DND-41 (cell line): ENCODE results near the gene CLTB.
A peak's percentile ranks its signal among the peaks of the same experiment; 100 is the strongest.

Experiments used
- ATAC-seq: fragments of 200-7000 bp; cut with Tn5 transposase; 3 replicates; pipeline ENCODE4 v1.9.1; 2021; ENCODE audit warnings: low read depth; ENCODE audit not compliant: insufficient read depth
- DNase-seq: peaks from one replicate; pipeline ENCODE4 v3.0.0-alpha.2; 2020
- H2AFZ ChIP-seq: 2 replicates; pipeline ENCODE4 v1.6.0; 2012; ENCODE audit warnings: low read depth, low read length
- H3K27ac ChIP-seq: 2 replicates; pipeline ENCODE4 v1.5.1; 2012; ENCODE audit warnings: low read length, inconsistent platforms
- H3K27me3 ChIP-seq: fragments of 200-600 bp; sonication (generic); 2 replicates; pipeline ENCODE4 v1.6.0; 2012; ENCODE audit warnings: low read length, mild to moderate bottlenecking, inconsistent platforms; ENCODE audit not compliant: insufficient read depth, poor library complexity
- H3K36me3 ChIP-seq: 2 replicates; pipeline ENCODE4 v1.5.1; 2012; ENCODE audit warnings: low read length, inconsistent platforms; ENCODE audit not compliant: insufficient read depth
- H3K4me1 ChIP-seq: 2 replicates; pipeline ENCODE4 v1.5.1; 2012; ENCODE audit warnings: mild to moderate bottlenecking, low read length; ENCODE audit not compliant: insufficient read depth
- H3K4me2 ChIP-seq: 2 replicates; pipeline ENCODE4 v1.6.0; 2012; ENCODE audit warnings: mild to moderate bottlenecking, moderate library complexity, low read length, inconsistent platforms; ENCODE audit not compliant: insufficient read depth
- H3K4me3 ChIP-seq, 2 experiments: fragments of 200-600 bp in 1 of 2; shearing (Covaris generic) in 1 of 2; 2 replicates each; pipeline ENCODE4 v1.5.1; 2012 to 2016; ENCODE audit warnings: inconsistent platforms in 2 of 2, low read length in 2 of 2, mild to moderate bottlenecking in 2 of 2, low read depth in 1 of 2, moderate library complexity in 1 of 2
- H3K79me2 ChIP-seq: 2 replicates; pipeline ENCODE4 v1.6.0; 2012; ENCODE audit warnings: low read length, inconsistent platforms; ENCODE audit not compliant: insufficient read depth
- H3K9ac ChIP-seq: 2 replicates; pipeline ENCODE4 v1.6.0; 2012; ENCODE audit warnings: low read depth, mild to moderate bottlenecking, inconsistent platforms, low read length, moderate library complexity
- H3K9me3 ChIP-seq: 2 replicates; pipeline ENCODE4 v1.5.1; 2012; ENCODE audit warnings: low read length, moderate library complexity, mild to moderate bottlenecking, inconsistent platforms; ENCODE audit not compliant: insufficient read depth, severe bottlenecking
- H4K20me1 ChIP-seq: 2 replicates; pipeline ENCODE4 v1.6.0; 2012; ENCODE audit warnings: low read length; ENCODE audit not compliant: insufficient read depth
- EZH2 ChIP-seq: IDR thresholded peaks from 3 replicates; pipeline ENCODE4 v1.6.1; 2012; ENCODE audit warnings: borderline replicate concordance, low read depth, mild to moderate bottlenecking, moderate library complexity, low read length, inconsistent platforms; ENCODE audit not compliant: severe bottlenecking
- TF ChIP-seq, protein P1 (sequence below): IDR thresholded peaks from 2 replicates; pipeline ENCODE4 v1.5.1; 2012; ENCODE audit warnings: borderline replicate concordance, low read length, moderate library complexity, mild to moderate bottlenecking; ENCODE audit not compliant: poor library complexity, severe bottlenecking; ENCODE audit errors: extremely low read depth

CLTB gene

DNA sequence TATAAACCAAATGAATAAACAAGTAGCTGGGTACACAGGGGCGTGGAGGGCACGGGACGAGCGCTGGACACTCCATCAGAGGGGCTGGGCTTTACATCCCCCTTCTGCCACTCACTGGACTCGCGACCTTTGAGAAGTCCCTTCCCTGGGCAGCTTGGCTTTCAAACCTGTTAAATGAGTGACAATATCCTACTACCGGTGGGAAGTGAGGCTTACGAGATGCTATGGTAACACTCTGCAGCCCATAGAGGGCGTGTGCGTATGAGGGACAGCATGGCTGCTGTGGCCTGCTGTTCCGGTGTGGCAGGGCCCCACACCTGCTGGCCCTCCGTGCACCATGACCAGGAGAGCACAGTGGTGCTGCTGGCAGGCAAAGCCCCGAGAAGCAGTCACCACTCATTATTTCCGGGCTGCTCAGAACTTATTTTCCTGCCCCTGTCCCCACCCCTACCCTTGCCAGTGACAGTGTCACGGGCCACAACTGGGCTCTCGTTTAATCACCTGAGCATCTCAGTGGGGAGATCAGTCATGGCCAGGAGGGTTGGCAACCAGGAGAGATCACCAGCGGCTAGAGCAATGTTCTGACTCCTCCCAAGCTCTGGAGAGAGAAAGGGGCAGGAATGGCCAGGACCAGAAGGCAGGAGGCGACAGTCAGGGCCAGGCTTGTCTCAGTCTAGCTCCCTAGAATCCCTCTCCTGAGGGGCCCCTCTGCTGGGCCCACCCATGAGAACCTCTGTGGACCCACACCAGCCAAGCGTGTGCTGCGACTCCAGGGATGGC lies 10.5 kb downstream of the CLTB start:
- Histone ChIP-seq H4K20me1 (peaks cover 3% of the 10 kb centered on the region; the same call in 1 of the 2 replicates), H3K79me2 (no peaks in the 10 kb centered on the region), H3K4me2 (no peak overlapping the region), H3K9me3 (no peaks in the 10 kb centered on the region), H3K9ac (no peak overlapping the region), H3K27ac (no peak overlapping the region), H3K27me3 (no peaks in the 10 kb centered on the region), H3K4me1 (no peaks in the 10 kb centered on the region), H2AFZ (no peak overlapping the region), H3K36me3 (peaks cover 42% of the 10 kb centered on the region), H3K4me3 (no peak overlapping the region)
- no peak for TF ChIP-seq EZH2
- TF ChIP-seq, protein P1, sequence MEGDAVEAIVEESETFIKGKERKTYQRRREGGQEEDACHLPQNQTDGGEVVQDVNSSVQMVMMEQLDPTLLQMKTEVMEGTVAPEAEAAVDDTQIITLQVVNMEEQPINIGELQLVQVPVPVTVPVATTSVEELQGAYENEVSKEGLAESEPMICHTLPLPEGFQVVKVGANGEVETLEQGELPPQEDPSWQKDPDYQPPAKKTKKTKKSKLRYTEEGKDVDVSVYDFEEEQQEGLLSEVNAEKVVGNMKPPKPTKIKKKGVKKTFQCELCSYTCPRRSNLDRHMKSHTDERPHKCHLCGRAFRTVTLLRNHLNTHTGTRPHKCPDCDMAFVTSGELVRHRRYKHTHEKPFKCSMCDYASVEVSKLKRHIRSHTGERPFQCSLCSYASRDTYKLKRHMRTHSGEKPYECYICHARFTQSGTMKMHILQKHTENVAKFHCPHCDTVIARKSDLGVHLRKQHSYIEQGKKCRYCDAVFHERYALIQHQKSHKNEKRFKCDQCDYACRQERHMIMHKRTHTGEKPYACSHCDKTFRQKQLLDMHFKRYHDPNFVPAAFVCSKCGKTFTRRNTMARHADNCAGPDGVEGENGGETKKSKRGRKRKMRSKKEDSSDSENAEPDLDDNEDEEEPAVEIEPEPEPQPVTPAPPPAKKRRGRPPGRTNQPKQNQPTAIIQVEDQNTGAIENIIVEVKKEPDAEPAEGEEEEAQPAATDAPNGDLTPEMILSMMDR: peak; percentile 14
- ATAC-seq (no peak), DNase-seq (no peak)

DNA sequence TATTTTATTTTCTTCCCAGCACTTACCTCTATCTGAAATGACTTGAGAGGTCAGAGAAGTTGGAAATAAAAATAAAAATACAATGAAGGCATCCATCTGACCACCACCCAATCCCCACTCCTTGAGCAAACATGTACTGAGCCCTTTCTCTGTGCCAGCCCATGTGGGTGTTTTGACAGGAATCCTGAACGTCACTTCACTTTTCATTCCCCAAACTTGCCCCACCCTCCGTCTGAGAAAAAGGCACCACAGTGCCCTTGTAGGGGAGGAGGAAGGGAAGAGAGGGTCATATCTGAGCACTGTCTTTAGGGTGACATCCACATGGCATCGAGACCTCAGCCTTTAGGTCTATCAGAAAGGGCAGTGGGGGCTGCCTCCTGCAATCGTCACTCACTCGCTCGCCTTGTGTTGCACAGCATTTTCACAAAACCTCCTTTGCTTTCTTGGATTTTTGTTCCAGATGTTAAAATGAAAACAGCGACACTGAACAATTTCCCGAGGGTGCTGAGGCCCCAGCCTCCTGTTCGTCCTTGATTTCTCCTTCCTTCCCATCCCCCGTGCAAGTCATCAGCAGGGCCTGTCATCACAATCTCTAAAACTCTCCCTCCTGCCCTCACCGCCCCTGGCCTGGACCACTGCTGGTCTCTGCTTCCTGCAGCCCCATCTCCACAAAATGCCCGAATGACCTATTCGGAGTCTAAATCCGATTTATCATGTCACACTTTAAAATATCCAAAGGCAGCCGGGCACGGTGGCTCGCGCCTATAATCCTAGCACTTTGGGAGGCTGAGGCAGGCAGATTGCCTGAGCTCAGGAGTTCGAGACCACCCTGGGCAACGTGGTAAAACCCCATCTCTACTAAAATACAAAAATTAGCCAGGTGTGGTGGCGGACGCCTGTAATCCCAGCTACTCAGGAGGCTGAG lies 14.8 kb downstream of the CLTB start:
- peaks cover 25% of the 10 kb centered on the region for H3K36me3 ChIP-seq
- no peaks in the 10 kb centered on the region for H3K9me3 ChIP-seq
- no peak overlapping the region for H2AFZ ChIP-seq
- TF ChIP-seq, protein P1: no peak
- TF ChIP-seq EZH2: no peak
- H3K27me3 ChIP-seq: no peaks in the 10 kb centered on the region
- no peaks in the 10 kb centered on the region for H4K20me1 ChIP-seq
- H3K4me3 ChIP-seq: no peak overlapping the region
- H3K27ac ChIP-seq: no peak overlapping the region
- H3K4me1 ChIP-seq: no peaks in the 10 kb centered on the region
- DNase-seq (no peak), ATAC-seq (no peak)
- no peak overlapping the region for H3K9ac ChIP-seq
- no peaks in the 10 kb centered on the region for H3K79me2 ChIP-seq
- no peak overlapping the region for H3K4me2 ChIP-seq

DNA sequence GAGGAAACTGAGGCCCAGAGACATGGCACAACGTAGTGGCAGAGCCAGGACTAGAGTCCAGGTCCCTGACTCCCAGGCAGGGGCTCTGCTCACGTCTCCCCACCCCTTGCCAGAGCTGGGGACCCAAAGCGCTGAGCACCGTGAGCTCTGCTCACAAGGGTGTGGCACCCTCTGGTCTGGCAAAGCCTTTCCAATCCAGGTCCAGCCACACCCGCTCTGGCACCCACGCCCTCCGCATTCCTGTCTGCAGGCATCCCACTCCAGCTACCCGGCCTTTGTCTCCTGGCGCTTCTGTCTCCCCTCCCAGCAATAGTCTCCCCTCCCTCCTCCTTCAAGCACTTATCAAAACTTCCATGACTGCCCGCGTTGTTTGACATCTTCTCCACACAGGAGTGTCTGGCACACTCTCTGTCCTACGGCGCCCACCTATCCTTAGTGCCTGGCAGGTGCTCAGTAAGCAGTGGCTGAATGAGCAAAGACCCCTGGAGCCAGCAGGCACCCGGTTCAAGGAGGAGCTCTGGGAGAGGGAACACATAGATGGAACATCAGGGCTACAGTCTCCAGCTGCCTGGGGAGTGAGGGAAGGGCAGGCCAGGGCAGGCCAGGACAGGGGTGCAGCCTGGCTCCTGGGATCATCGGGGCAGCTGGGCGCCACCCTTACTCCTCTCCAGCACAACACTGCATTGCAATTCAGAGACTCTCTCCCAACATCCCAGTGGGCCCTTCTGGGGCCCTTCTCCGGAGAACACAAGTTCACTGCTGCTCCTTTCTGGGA lies 15.8 kb downstream of the CLTB start:
- H3K9ac ChIP-seq: no peak overlapping the region

More for the DNA sequence above, 15.8 kb downstream of the CLTB start:
- Histone ChIP-seq H3K9me3 (no peaks in the 10 kb centered on the region), H3K79me2 (no peaks in the 10 kb centered on the region), H3K27ac (no peak overlapping the region), H4K20me1 (no peaks in the 10 kb centered on the region), H3K27me3 (no peaks in the 10 kb centered on the region), H3K4me2 (no peak overlapping the region), H3K4me1 (no peaks in the 10 kb centered on the region), H2AFZ (no peak overlapping the region), H3K36me3 (peaks cover 23% of the 10 kb centered on the region), H3K4me3 (no peak overlapping the region)
- TF ChIP-seq, protein P1: no peak
- no peak for DNase-seq
- no peak for ATAC-seq
